ENCODE measurements around the gene SCN3A. TPM values are rescaled to one million over a fixed set of nuclear protein-coding genes. Genes with fewer than 3 reads are reported as not detected.

SCN3A gene
- total RNA-seq, 1 donor from 2014 or later = 0.17 TPM

DNA sequence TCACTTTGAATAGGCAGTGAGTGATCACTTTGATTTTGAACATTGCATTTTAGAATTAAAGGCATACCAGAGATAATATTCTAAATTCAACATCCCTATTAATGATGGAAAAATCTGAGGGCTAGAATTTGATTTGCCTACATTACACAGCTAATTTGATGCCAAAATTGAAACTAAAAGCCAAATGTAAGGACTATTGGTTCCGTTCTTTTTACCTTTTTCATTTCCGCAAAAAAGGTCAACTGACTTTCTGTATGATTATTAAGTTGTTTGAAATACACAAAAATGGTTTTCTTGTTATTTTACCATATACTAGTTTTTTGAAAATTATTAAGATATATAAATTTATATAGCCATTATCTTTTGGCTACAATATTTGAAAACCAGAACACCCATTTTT, 117.5 kb downstream of the SCN3A start:
- Histone ChIP-seq H3K27me3 (ENCODE audit: control insufficient read depth, insufficient read depth, low read length) (no peaks in the 10 kb centered on the region), H3K4me3 (ENCODE audit: low read depth, low read length) (no peak overlapping the region), H3K36me3 (ENCODE audit: control insufficient read depth, insufficient read depth, low read length) (no peaks in the 10 kb centered on the region)
- TF ChIP-seq, protein P1, sequence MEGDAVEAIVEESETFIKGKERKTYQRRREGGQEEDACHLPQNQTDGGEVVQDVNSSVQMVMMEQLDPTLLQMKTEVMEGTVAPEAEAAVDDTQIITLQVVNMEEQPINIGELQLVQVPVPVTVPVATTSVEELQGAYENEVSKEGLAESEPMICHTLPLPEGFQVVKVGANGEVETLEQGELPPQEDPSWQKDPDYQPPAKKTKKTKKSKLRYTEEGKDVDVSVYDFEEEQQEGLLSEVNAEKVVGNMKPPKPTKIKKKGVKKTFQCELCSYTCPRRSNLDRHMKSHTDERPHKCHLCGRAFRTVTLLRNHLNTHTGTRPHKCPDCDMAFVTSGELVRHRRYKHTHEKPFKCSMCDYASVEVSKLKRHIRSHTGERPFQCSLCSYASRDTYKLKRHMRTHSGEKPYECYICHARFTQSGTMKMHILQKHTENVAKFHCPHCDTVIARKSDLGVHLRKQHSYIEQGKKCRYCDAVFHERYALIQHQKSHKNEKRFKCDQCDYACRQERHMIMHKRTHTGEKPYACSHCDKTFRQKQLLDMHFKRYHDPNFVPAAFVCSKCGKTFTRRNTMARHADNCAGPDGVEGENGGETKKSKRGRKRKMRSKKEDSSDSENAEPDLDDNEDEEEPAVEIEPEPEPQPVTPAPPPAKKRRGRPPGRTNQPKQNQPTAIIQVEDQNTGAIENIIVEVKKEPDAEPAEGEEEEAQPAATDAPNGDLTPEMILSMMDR (IDR thresholded peaks at IDR 0.05; ENCODE audit: insufficient read depth, low read length, poor library complexity, severe bottlenecking) = no peak
- no peak for DNase-seq (ENCODE audit: low read depth)

- H3K36me3 ChIP-seq (ENCODE audit: control insufficient read depth, insufficient read depth, low read length) = no peaks in the 10 kb centered on the region
- DNase-seq (ENCODE audit: low read depth) = no peak
- no peak overlapping the region for H3K4me3 ChIP-seq (ENCODE audit: low read depth, low read length)
- H3K27me3 ChIP-seq (ENCODE audit: control insufficient read depth, insufficient read depth, low read length) = no peaks in the 10 kb centered on the region
- TF ChIP-seq, protein P1 (IDR thresholded peaks at IDR 0.05; ENCODE audit: insufficient read depth, low read length, poor library complexity, severe bottlenecking) = no peak
Measured at GRCh38 chr2:165083326-165083725, 120.5 kb downstream of the SCN3A start.

DNA sequence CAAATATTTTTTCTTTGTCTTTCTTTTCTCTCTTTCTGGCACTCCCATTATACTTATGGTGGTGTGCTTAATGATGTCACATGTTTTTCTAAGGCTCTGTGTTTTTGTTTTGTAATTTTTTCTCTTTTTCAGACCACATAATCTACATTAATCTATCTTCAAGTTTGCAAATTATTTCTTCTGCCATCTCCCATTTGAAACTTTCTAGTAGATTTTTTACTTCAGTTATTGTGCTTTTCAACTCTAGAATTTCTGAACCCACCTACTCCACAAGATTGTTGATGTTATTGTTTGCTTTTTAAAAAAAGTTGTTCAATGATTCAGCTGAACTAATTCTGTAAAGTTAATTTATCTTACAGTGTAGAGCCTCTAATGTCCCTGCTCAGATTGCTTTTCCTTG, 121.4 kb downstream of the SCN3A start:
- no peaks in the 10 kb centered on the region for H3K27me3 ChIP-seq (ENCODE audit: control insufficient read depth, insufficient read depth, low read length)
- no peaks in the 10 kb centered on the region for H3K36me3 ChIP-seq (ENCODE audit: control insufficient read depth, insufficient read depth, low read length)
- TF ChIP-seq, protein P1 (IDR thresholded peaks at IDR 0.05; ENCODE audit: insufficient read depth, low read length, poor library complexity, severe bottlenecking) = no peak
- no peak overlapping the region for H3K4me3 ChIP-seq (ENCODE audit: low read depth, low read length)
- no peak for DNase-seq (ENCODE audit: low read depth)

GRCh38 chr2:165081276-165081675, 122.6 kb downstream of the SCN3A start:
- H3K27me3 ChIP-seq (ENCODE audit: control insufficient read depth, insufficient read depth, low read length) = no peaks in the 10 kb centered on the region
- no peaks in the 10 kb centered on the region for H3K36me3 ChIP-seq (ENCODE audit: control insufficient read depth, insufficient read depth, low read length)
- H3K4me3 ChIP-seq (ENCODE audit: low read depth, low read length) = no peak overlapping the region
- TF ChIP-seq, protein P1 (IDR thresholded peaks at IDR 0.05; ENCODE audit: insufficient read depth, low read length, poor library complexity, severe bottlenecking) = no peak
- no peak for DNase-seq (ENCODE audit: low read depth)

- Histone ChIP-seq H3K27me3 (ENCODE audit: control insufficient read depth, insufficient read depth, low read length) (no peaks in the 10 kb centered on the region), H3K36me3 (ENCODE audit: control insufficient read depth, insufficient read depth, low read length) (no peaks in the 10 kb centered on the region), H3K4me3 (ENCODE audit: low read depth, low read length) (no peak overlapping the region)
- TF ChIP-seq, protein P1 (IDR thresholded peaks at IDR 0.05; ENCODE audit: insufficient read depth, low read length, poor library complexity, severe bottlenecking) = no peak
- DNase-seq (ENCODE audit: low read depth) = no peak
Measured at GRCh38 chr2:165079432-165079831, 124.4 kb downstream of the SCN3A start.

GRCh38 chr2:165078913-165079312, 124.9 kb downstream of the SCN3A start:
- DNase-seq (ENCODE audit: low read depth) = no peak

More at GRCh38 chr2:165078913-165079312, 124.9 kb downstream of the SCN3A start:
- Histone ChIP-seq H3K36me3 (ENCODE audit: control insufficient read depth, insufficient read depth, low read length) (no peaks in the 10 kb centered on the region), H3K27me3 (ENCODE audit: control insufficient read depth, insufficient read depth, low read length) (no peaks in the 10 kb centered on the region), H3K4me3 (ENCODE audit: low read depth, low read length) (no peak overlapping the region)
- TF ChIP-seq, protein P1 (IDR thresholded peaks at IDR 0.05; ENCODE audit: insufficient read depth, low read length, poor library complexity, severe bottlenecking) = no peak
